HepG2 (cell line): ENCODE measurements around the gene MAPK6. TPM values are rescaled to one million over a fixed set of nuclear protein-coding genes. Genes with fewer than 3 reads are reported as not detected.

Source experiments
- ATAC-seq: fragments of 200-7000 bp; cut with Tn5 transposase; 3 replicates; pipeline ENCODE4 v1.9.1; 2020; ENCODE audit warnings: mild to moderate bottlenecking, moderate library complexity
- BruUV-seq: library from RNA; stranded (reverse); fragments of 400-500 nt; replicated peaks from 2 replicates; lab custom pipeline; 2021; lab: Mats Ljungman, UMichigan
- CTCF ChIA-PET: fragments of 300-600 bp; formaldehyde crosslinking; extraction: SDS; loops from one replicate; lab custom pipeline; 2021; ENCODE audit warnings: low total read pairs, inconsistent platforms, low intra/inter-chr PET ratio; lab: Yijun Ruan, JAX
- POLR2A ChIA-PET: fragments of 350-600 bp; sonication (Branson Sonifier 250); formaldehyde crosslinking; loops from one replicate; lab custom pipeline; 2020; ENCODE audit warnings: antibody characterized with exemption, inconsistent platforms; lab: Yijun Ruan, JAX
- DNase-seq: peaks from one replicate; pipeline ENCODE4 v3.0.0-alpha.2; 2015; ENCODE audit warnings: low spot score
- FAIRE-seq: peaks from 3 replicates; lab custom pipeline; 2011; peaks lifted over from hg19 to GRCh38; lab: Jason Lieb, UNC
- H2AFZ ChIP-seq: one replicate; pipeline ENCODE4 v1.6.1; 2011; ENCODE audit warnings: low read length, inconsistent platforms
- H3K27ac ChIP-seq: fragments of 300-600 bp; 3 replicates; pipeline ENCODE4 v1.8.0; 2011; ENCODE audit warnings: mixed run types, mild to moderate bottlenecking, mixed read lengths, low read length, inconsistent platforms; ENCODE audit not compliant: insufficient read depth; ENCODE audit errors: extremely low read length
- H3K27me3 ChIP-seq, 2 experiments: fragments of 200-600 bp in 1 of 2; 2 replicates in 1 of 2; 3 replicates in 1 of 2; pipeline versions ENCODE4 v1.6.0 to v1.8.0; 2011; ENCODE audit warnings: low read length in 2 of 2, mild to moderate bottlenecking in 2 of 2, moderate library complexity in 2 of 2, inconsistent platforms in 1 of 2; ENCODE audit not compliant: insufficient read depth in 2 of 2, control insufficient read depth in 1 of 2
- H3K36me3 ChIP-seq, 2 experiments: fragments of 200-600 bp in 1 of 2; replicated peaks in 1 of 2; 2 replicates in 1 of 2; 3 replicates in 1 of 2; pipeline versions ENCODE4 v1.5.1 to v1.8.0; 2011; ENCODE audit warnings: low read length in 2 of 2, inconsistent platforms in 1 of 2; ENCODE audit not compliant: insufficient read depth in 2 of 2, control insufficient read depth in 1 of 2
- H3K4me1 ChIP-seq: 2 replicates; pipeline ENCODE4 v1.5.1; 2012; ENCODE audit warnings: low read length, inconsistent platforms; ENCODE audit not compliant: insufficient read depth
- H3K4me2 ChIP-seq: 2 replicates; pipeline ENCODE4 v1.6.0; 2011; ENCODE audit warnings: low read depth, low read length, inconsistent platforms
- H3K4me3 ChIP-seq, 3 experiments: fragments of 200-600 bp in 1 of 3; sonication (generic), shearing (Covaris generic) in 1 of 3; replicated peaks in 1 of 3; 2 replicates each; pipeline ENCODE4 v1.5.1; 2011 to 2016; ENCODE audit warnings: low read length in 3 of 3, inconsistent platforms in 2 of 3, low read depth in 2 of 3, mild to moderate bottlenecking in 2 of 3, control low read depth in 1 of 3, mixed read lengths in 1 of 3; ENCODE audit not compliant: insufficient read depth in 1 of 3
- H3K79me2 ChIP-seq: one replicate; pipeline ENCODE4 v1.6.1; 2011; ENCODE audit warnings: low read length, inconsistent platforms; ENCODE audit not compliant: insufficient read depth
- H3K9ac ChIP-seq: 2 replicates; pipeline ENCODE4 v1.6.0; 2011; ENCODE audit warnings: mild to moderate bottlenecking, low read depth, low read length, inconsistent platforms; ENCODE audit not compliant: insufficient read depth
- H3K9me3 ChIP-seq: 2 replicates; pipeline ENCODE4 v1.5.1; 2012; ENCODE audit warnings: mild to moderate bottlenecking, low read length
- H4K20me1 ChIP-seq: 2 replicates; pipeline ENCODE4 v1.6.0; 2011; ENCODE audit warnings: inconsistent platforms, mild to moderate bottlenecking, low read length, moderate library complexity; ENCODE audit not compliant: insufficient read depth
- ATF3 ChIP-seq: sonication (generic); formaldehyde crosslinking; IDR thresholded peaks from 2 replicates; pipeline ENCODE4 v1.4.0; 2020; ENCODE audit warnings: missing genetic modification reagents
- ELK4 ChIP-seq: sonication (generic); formaldehyde crosslinking; IDR thresholded peaks from 2 replicates; pipeline ENCODE4 v1.9.0; 2021; ENCODE audit warnings: missing genetic modification reagents, borderline replicate concordance
- HOXA7 ChIP-seq: sonication (generic); formaldehyde crosslinking; IDR thresholded peaks from 2 replicates; pipeline ENCODE4 v1.8.1; 2022; ENCODE audit warnings: mild to moderate bottlenecking, missing genetic modification reagents, moderate library complexity
- LCORL ChIP-seq, 2 experiments: fragments of 450-650 bp in 1 of 2; sonication (generic) in 1 of 2; formaldehyde crosslinking in 1 of 2; IDR thresholded peaks; 2 replicates each; pipeline versions ENCODE4 v1.5.0 to v1.6.1; 2017 to 2020; ENCODE audit warnings: antibody characterized with exemption in 1 of 2, missing genetic modification reagents in 1 of 2
- MNT ChIP-seq: fragments of 450-650 bp; IDR thresholded peaks from 2 replicates; pipeline ENCODE4 v1.6.1; 2016
- MYPOP ChIP-seq: sonication (generic); formaldehyde crosslinking; IDR thresholded peaks from 2 replicates; pipeline ENCODE4 v1.8.1; 2023; ENCODE audit warnings: mild to moderate bottlenecking, moderate library complexity, missing genetic modification reagents
- PITX1 ChIP-seq: sonication (generic); formaldehyde crosslinking; IDR thresholded peaks from 2 replicates; pipeline ENCODE4 v1.5.1; 2020; ENCODE audit warnings: mild to moderate bottlenecking, missing genetic modification reagents
- STAT6 ChIP-seq: sonication (generic); formaldehyde crosslinking; IDR thresholded peaks from 2 replicates; pipeline ENCODE4 v1.4.0; 2020; ENCODE audit warnings: missing genetic modification reagents, mild to moderate bottlenecking, borderline replicate concordance
- TRAFD1 ChIP-seq: sonication (generic); formaldehyde crosslinking; IDR thresholded peaks from 2 replicates; pipeline ENCODE4 v1.5.1; 2020; ENCODE audit warnings: missing genetic modification reagents, mild to moderate bottlenecking, borderline replicate concordance
- ZBTB42 ChIP-seq: sonication (generic); formaldehyde crosslinking; IDR thresholded peaks from 2 replicates; pipeline ENCODE4 v1.5.0; 2020; ENCODE audit warnings: mild to moderate bottlenecking, missing genetic modification reagents
- ZNF292 ChIP-seq: sonication (generic); formaldehyde crosslinking; IDR thresholded peaks from 2 replicates; pipeline ENCODE4 v1.8.1; 2022; ENCODE audit warnings: mild to moderate bottlenecking, low read depth, missing genetic modification reagents, borderline replicate concordance
- ZNF589 ChIP-seq: sonication (generic); formaldehyde crosslinking; conservative IDR thresholded peaks from 2 replicates; pipeline ENCODE4 v1.8.0; 2022; ENCODE audit warnings: mild to moderate bottlenecking, moderate library complexity, missing genetic modification reagents
- ZNF7 ChIP-seq: IDR thresholded peaks from 2 replicates; pipeline ENCODE4 v1.6.1; 2016; ENCODE audit warnings: missing biosample characterization, missing genetic modification reagents
- ZNF737 ChIP-seq: sonication (generic); formaldehyde crosslinking; IDR thresholded peaks from 2 replicates; pipeline ENCODE4 v1.5.0; 2020; ENCODE audit warnings: missing genetic modification reagents, mild to moderate bottlenecking, borderline replicate concordance
- WGBS: methylation state at CpG from one replicate; pipeline ENCODE4 v1.1.6; 2017; ENCODE audit warnings: low lambda C conversion rate; 5-methylcytosine and 5-hydroxymethylcytosine counted together
- in situ Hi-C: cut with HindIII; loops from 2 replicates; pipeline ENCODE4 v1.10.0; 2017; ENCODE audit warnings: low pct_unique_long_range_greater_than_20kb; ENCODE audit not compliant: extremely low pct_ligation_motif_present
- intact Hi-C: fragments of 100-400 bp; cut with micrococcal nuclease; formaldehyde crosslinking; loops from one replicate; pipeline ENCODE4 v1.10.0; 2022; ENCODE audit not compliant: unreplicated experiment
- polyA plus RNA-seq, 8 experiments: library from polyadenylated mRNA; depleted of rRNA in 3 of 8; stranded (reverse) in 7 of 8; unstranded in 1 of 8; fragments of >200 nt; fragmentation: Illumina TruSeq in 4 of 8; extraction: Trizol in 4 of 8; gene quantifications; 2 replicates each; pipeline versions ENCODE4 v1.2.1 to v1.2.3, GENCODE V29; 2011 to 2016; ENCODE audit warnings: low read depth in 4 of 8, missing spikeins in 1 of 8, mixed read lengths in 1 of 8; ENCODE audit not compliant: insufficient read depth in 1 of 8
- total RNA-seq, 5 experiments: library from RNA; depleted of rRNA; stranded (reverse); fragments of >200 nt; fragmentation: Illumina TruSeq; extraction: Trizol; gene quantifications; 2 replicates each; pipeline ENCODE4 v1.2.3, GENCODE V29; 2016; ENCODE audit warnings: low read depth in 1 of 5

Gene MAPK6
- total and polyA plus RNA-seq, 2 of the 13 experiments (the other 11 are each of a cell fraction or from before 2014, with no cell fraction given) = 89.5 to 99.7 TPM

GRCh38 chr15:51969728-51970127 is 49.3 kb upstream of the MAPK6 start:
- WGBS = 46% methylated on average over 4 of the region's 4 CpGs
- no peak for DNase-seq
- Histone ChIP-seq H3K4me3 (peak overlapping the region; percentile 70 to 100 (median 97)), H3K9me3 (no peaks in the 10 kb centered on the region; the same call in 1 of the 2 replicates), H2AFZ (no peak overlapping the region), H3K4me2 (peak overlapping the region; percentile 81), H3K27me3 (no peaks in the 10 kb centered on the region; a peak in 1 of 5 replicates), H3K27ac (peak overlapping the region; percentile 79), H3K4me1 (peaks cover 51% of the 10 kb centered on the region), H4K20me1 (peaks cover 17% of the 10 kb centered on the region), H3K36me3 (peaks cover 6 to 19% of the 10 kb centered on the region in 2 experiments), H3K79me2 (peaks cover 75% of the 10 kb centered on the region), H3K9ac (peak overlapping the region; percentile 62)
- ATAC-seq = no peak
- no peak for FAIRE-seq
- no TSS peak for BruUV-seq
- intact Hi-C loops = loop anchor here (2.0 kb wide), 1 partner anchor 683 kb away; no protein-coding TSS in a partner anchor
- in situ Hi-C loops = no loop called here
- POLR2A ChIA-PET = interaction anchor here (0.8 to 3.8 kb wide), 5 partner anchors 11 to 210 kb away, joined by 3 to 48 read pairs (median 10); no protein-coding TSS in a partner anchor
- CTCF ChIA-PET = no interaction called here
- no peak for TF ChIP-seq HOXA7 (CRISPR knock-in tag)
- no peak for TF ChIP-seq TRAFD1 (CRISPR knock-in tag)
- no peak for TF ChIP-seq LCORL (IDR thresholded peaks at IDR 0.05)
- TF ChIP-seq LCORL (CRISPR knock-in tag; IDR thresholded peaks at IDR 0.05) = no peak
- TF ChIP-seq ATF3 (CRISPR knock-in tag) = no peak
- no peak for TF ChIP-seq PITX1 (CRISPR knock-in tag)
- no peak for TF ChIP-seq STAT6 (CRISPR knock-in tag)
- no peak for TF ChIP-seq ZNF589 (CRISPR knock-in tag)
- TF ChIP-seq ZNF7 (CRISPR knock-in tag) = no peak
- no peak for TF ChIP-seq ZNF737 (CRISPR knock-in tag)
- TF ChIP-seq MNT = no peak
- no peak for TF ChIP-seq ELK4 (CRISPR knock-in tag)
- TF ChIP-seq ZNF292 (CRISPR knock-in tag) = 0 out of 2 replicates have a peak, but pooled peaks have one; percentile 8
- TF ChIP-seq ZBTB42 = no peak
- 0 out of 2 replicates have a peak, but pooled peaks have one; percentile 23 for TF ChIP-seq MYPOP (CRISPR knock-in tag)
